Body of pancreas (tissue), 4 donors: Measurements from ENCODE around the gene DENND2A. TPM values are rescaled to one million over a fixed set of nuclear protein-coding genes. Genes with fewer than 3 reads are reported as not detected.

Experiments
- ATAC-seq: fragments of 150-250 bp; one replicate; pipeline ENCODE4 v1.9.1; 2016
- DNase-seq, 4 donors: peaks; one replicate each; pipeline ENCODE4 v3.0.0-alpha.2; 2019
- H3K27ac ChIP-seq, 4 donors: fragments of 200-600 bp; sonication (generic); 1 replicate in 3 of 4; 2 replicates in 1 of 4; pipeline versions ENCODE4 v1.5.1 to v1.6.1; 2016 to 2019; ENCODE audit warnings: mild to moderate bottlenecking in 1 of 4, mixed read lengths in 1 of 4, moderate library complexity in 1 of 4
- H3K27me3 ChIP-seq, 2 donors: fragments of 200-600 bp; sonication (generic); one replicate each; pipeline ENCODE4 v1.6.0; 2016; ENCODE audit warnings: mild to moderate bottlenecking in 1 of 2
- H3K36me3 ChIP-seq, 2 donors: fragments of 200-600 bp; sonication (generic); replicated peaks in 1 of 2; 2 replicates each; pipeline ENCODE4 v1.5.1; 2016; ENCODE audit warnings: low read depth in 2 of 2; ENCODE audit not compliant: insufficient read depth in 1 of 2
- H3K4me1 ChIP-seq: fragments of 200-600 bp; sonication (generic); one replicate; pipeline ENCODE4 v1.6.0; 2016
- H3K4me3 ChIP-seq, 2 donors: fragments of 200-600 bp; sonication (generic); 1 replicate in 1 of 2; 2 replicates in 1 of 2; pipeline ENCODE4 v1.5.1; 2016 to 2019
- H3K9me3 ChIP-seq, 3 donors: fragments of 200-600 bp; sonication (generic); 1 replicate in 2 of 3; 2 replicates in 1 of 3; pipeline ENCODE4 v1.5.1; 2016
- CTCF ChIP-seq, 7 experiments: fragments of 450-650 bp in 4 of 7; fragments of 200-600 bp in 3 of 7; sonication (generic) in 3 of 7; IDR thresholded peaks; one replicate each; pipeline ENCODE4 v1.5.1; 2016 to 2019; ENCODE audit warnings: antibody characterized with exemption in 7 of 7
- POLR2A ChIP-seq, 3 donors: fragments of 450-650 bp; IDR thresholded peaks; one replicate each; pipeline ENCODE4 v1.6.1; 2016; ENCODE audit warnings: antibody characterized with exemption in 3 of 3, mild to moderate bottlenecking in 2 of 3
- WGBS, 2 donors: methylation state at CpG; one replicate each; pipeline ENCODE4 v1.1.5; 2017; 5-methylcytosine and 5-hydroxymethylcytosine counted together
- intact Hi-C: fragments of 100-400 bp; cut with DNase I; formaldehyde crosslinking; loops from one replicate; pipeline ENCODE4 v1.15.1; 2023
- total RNA-seq, 2 donors: library from RNA; depleted of rRNA; stranded (reverse); fragments of >200 nt; gene quantifications; one replicate each; pipeline ENCODE4 v1.1.0, GENCODE V29; 2016

The DENND2A gene
- total RNA-seq, 2 donors from 2014 or later: 2.6 to 7.3 TPM

GRCh38 chr7:140659856-140660255, 19.2 kb upstream of the DENND2A start:
- Histone ChIP-seq H3K4me3 (no peak overlapping the region), H3K9me3 (no peaks in the 10 kb centered on the region), H3K27ac (no peak overlapping the region), H3K27me3 (no peaks in the 10 kb centered on the region), H3K4me1 (peaks cover 14% of the 10 kb centered on the region), H3K36me3 (no peaks in the 10 kb centered on the region)
- 39 to 67% methylated on average over 8 of the region's 8 CpGs for WGBS, 2 donors
- no peak for ATAC-seq
- no peak for DNase-seq
- TF ChIP-seq POLR2A (IDR thresholded peaks at IDR 0.05): no peak
- TF ChIP-seq CTCF (IDR thresholded peaks at IDR 0.05): no peak
- intact Hi-C loops: no loop called here

DNA sequence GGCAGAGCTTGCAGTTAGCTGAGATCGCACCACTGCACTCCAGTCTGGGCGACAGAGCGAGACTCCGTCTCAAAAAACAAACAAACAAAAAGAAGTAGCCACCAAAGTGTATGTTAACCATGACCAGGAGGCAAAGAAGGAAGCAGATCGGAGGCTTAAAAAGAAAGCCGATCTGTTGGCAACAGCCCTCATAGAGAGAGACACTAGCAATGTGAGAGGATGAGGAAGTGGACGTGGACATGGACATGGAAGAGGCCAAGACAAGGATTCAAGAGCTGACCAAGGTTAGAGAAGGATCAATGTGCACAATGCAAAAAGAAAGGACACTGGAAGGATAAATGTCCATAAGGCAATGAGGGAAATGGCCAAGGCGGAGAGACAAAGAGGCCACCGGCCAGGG, 17.3 kb upstream of the DENND2A start:
- 86 to 88% methylated on average over 9 of the region's 9 CpGs for WGBS, 2 donors
- no peak for ATAC-seq

DNA sequence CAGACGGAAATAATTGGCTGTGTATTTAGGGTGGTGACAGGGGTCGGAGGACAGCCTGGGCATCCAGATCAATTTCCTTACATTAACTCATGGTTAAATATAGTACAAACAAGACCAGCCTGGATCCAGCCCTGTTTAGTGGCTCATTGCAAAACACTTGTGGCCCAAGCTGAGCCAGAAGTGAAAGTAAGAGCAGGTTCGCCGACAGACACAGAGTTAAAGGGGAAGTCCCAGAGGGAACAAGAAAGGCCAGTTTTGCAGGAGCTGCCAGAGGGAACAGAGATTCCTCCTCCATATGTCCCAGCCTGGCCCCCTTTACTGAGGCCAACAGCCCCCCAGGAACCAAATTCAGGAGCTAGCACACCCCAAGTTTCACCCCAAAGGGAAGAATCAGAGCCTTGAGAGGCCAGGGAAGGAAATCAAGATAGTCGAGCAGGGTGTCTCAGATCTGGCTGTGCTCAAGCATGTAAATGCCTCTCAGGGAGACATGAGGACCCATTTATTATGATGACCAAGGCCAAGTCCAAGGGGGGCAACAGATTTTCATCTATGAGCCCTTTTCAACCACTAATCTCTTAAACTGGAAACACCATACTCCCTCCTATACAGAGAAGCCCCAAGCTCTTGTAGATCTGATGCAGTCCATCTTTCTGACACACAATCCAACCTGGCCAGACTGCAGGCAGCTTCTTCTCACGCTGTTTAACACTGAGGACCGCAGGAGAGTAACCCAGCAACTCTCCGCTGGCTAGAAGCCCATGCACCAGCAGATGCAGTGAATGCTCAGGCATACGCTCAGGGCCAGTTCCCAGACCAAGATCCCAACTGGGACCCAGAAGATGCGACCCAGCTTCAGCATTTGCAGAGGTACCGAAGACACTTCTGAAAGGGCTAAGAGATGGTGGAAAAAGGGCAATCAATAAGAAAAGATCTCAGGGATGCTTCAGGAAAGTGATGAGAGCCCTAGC, 16.2 kb upstream of the DENND2A start:
- TF ChIP-seq POLR2A (IDR thresholded peaks at IDR 0.05) (peak in 2 of 3 donors; percentile 23 to 41), CTCF (IDR thresholded peaks at IDR 0.05) (no peak)
- Histone ChIP-seq H3K27ac (peak overlapping the region; percentile 41 to 71 (median 68)), H3K36me3 (no peaks in the 10 kb centered on the region), H3K9me3 (no peaks in the 10 kb centered on the region), H3K4me3 (no peak overlapping the region), H3K27me3 (no peaks in the 10 kb centered on the region), H3K4me1 (peaks cover 22% of the 10 kb centered on the region)
- DNase-seq (peak; percentile 68 to 87 (median 80)), ATAC-seq (peak; percentile 87)
- 34 to 38% methylated on average over 11 of the region's 11 CpGs for WGBS, 2 donors
- intact Hi-C loops: no loop called here

More for the DNA sequence above, 17.3 kb upstream of the DENND2A start:
- Histone ChIP-seq H3K27ac (no peak overlapping the region), H3K27me3 (no peaks in the 10 kb centered on the region), H3K4me3 (no peak overlapping the region), H3K9me3 (no peaks in the 10 kb centered on the region), H3K4me1 (peaks cover 22% of the 10 kb centered on the region), H3K36me3 (no peaks in the 10 kb centered on the region)
- TF ChIP-seq CTCF (IDR thresholded peaks at IDR 0.05) (no peak), POLR2A (IDR thresholded peaks at IDR 0.05) (no peak)
- intact Hi-C loops: no loop called here
- no peak for DNase-seq

- Histone ChIP-seq H3K4me1 (peaks cover 22% of the 10 kb centered on the region), H3K4me3 (no peak overlapping the region), H3K27ac (peak overlapping the region in 3 of 4 donors; percentile 66 to 71 (median 71)), H3K36me3 (no peaks in the 10 kb centered on the region), H3K9me3 (no peaks in the 10 kb centered on the region), H3K27me3 (no peaks in the 10 kb centered on the region)
- DNase-seq (no peak), ATAC-seq (no peak)
- intact Hi-C loops: no loop called here
- TF ChIP-seq POLR2A (IDR thresholded peaks at IDR 0.05): no peak
- TF ChIP-seq CTCF (IDR thresholded peaks at IDR 0.05): no peak
- WGBS, 2 donors: 85 to 97% methylated on average over 10 to 16 of the region's 16 CpGs
Measured at GRCh38 chr7:140655511-140656408, 15.1 kb upstream of the DENND2A start.
